Measurements from ENCODE around the gene TAP1. TPM values are rescaled to one million over a fixed set of nuclear protein-coding genes. Genes with fewer than 3 reads are reported as not detected.
"Not testable (repeated sequence)": the region's sequence is repeated elsewhere in the genome, so short reads cannot be mapped to it uniquely, and the experiment has no call there.

The TAP1 gene
- total RNA-seq, 1 experiment from 2014 or later = 75.1 TPM

GRCh38 chr6:32809171-32809570 lies 44.3 kb downstream of the TAP1 start:
- H3K9me3 Mint-ChIP-seq (ENCODE audit: low read depth, unreplicated experiment) = no peaks in the 10 kb centered on the region
- no peak overlapping the region for H3K4me3 Mint-ChIP-seq (ENCODE audit: low read depth, unreplicated experiment)
- TF ChIP-seq CTCF (IDR thresholded peaks at IDR 0.05; ENCODE audit: unreplicated experiment) = no peak
- no TSS peak for BruUV-seq (replicated peaks)
- no peak for DNase-seq
- intact Hi-C loops (cut with micrococcal nuclease; ENCODE audit: unreplicated experiment) = no loop called here
- peaks cover 10% of the 10 kb centered on the region for H3K4me1 Mint-ChIP-seq (ENCODE audit: low read depth, unreplicated experiment)
- peaks cover 65% of the 10 kb centered on the region for H3K27me3 Mint-ChIP-seq (ENCODE audit: unreplicated experiment)
- no peak overlapping the region for H3K27ac Mint-ChIP-seq (ENCODE audit: unreplicated experiment)
- CTCF ChIA-PET = no interaction called here
- H3K36me3 Mint-ChIP-seq (ENCODE audit: insufficient read depth, unreplicated experiment) = no peaks in the 10 kb centered on the region

GRCh38 chr6:32807020-32807580 lies 46.4 kb downstream of the TAP1 start:
- no peak overlapping the region for H3K27ac Mint-ChIP-seq (ENCODE audit: unreplicated experiment)
- H3K27me3 Mint-ChIP-seq (ENCODE audit: unreplicated experiment) = peaks cover 65% of the 10 kb centered on the region
- H3K4me3 Mint-ChIP-seq (ENCODE audit: low read depth, unreplicated experiment) = no peak overlapping the region
- H3K36me3 Mint-ChIP-seq (ENCODE audit: insufficient read depth, unreplicated experiment) = no peaks in the 10 kb centered on the region
- no peak for DNase-seq
- intact Hi-C loops (cut with micrococcal nuclease; ENCODE audit: unreplicated experiment) = no loop called here
- H3K4me1 Mint-ChIP-seq (ENCODE audit: low read depth, unreplicated experiment) = peaks cover 10% of the 10 kb centered on the region
- BruUV-seq (replicated peaks) = no TSS peak
- no peaks in the 10 kb centered on the region for H3K9me3 Mint-ChIP-seq (ENCODE audit: low read depth, unreplicated experiment)
- TF ChIP-seq CTCF (IDR thresholded peaks at IDR 0.05; ENCODE audit: unreplicated experiment) = no peak
- CTCF ChIA-PET = interaction anchor here (1.0 kb wide), 1 partner anchor 10 kb away, joined by 3 read pairs; no protein-coding TSS in a partner anchor

- H3K27ac Mint-ChIP-seq (ENCODE audit: unreplicated experiment); H3K4me3 Mint-ChIP-seq (ENCODE audit: low read depth, unreplicated experiment); CTCF ChIA-PET; H3K36me3 Mint-ChIP-seq (ENCODE audit: insufficient read depth, unreplicated experiment); BruUV-seq (replicated peaks); H3K9me3 Mint-ChIP-seq (ENCODE audit: low read depth, unreplicated experiment); DNase-seq; intact Hi-C loops (cut with micrococcal nuclease; ENCODE audit: unreplicated experiment): not testable (repeated sequence)
- Mint-ChIP-seq H3K4me1 (ENCODE audit: low read depth, unreplicated experiment) (peaks cover 10% of the 10 kb centered on the region), H3K27me3 (ENCODE audit: unreplicated experiment) (peaks cover 68% of the 10 kb centered on the region)
Measured at GRCh38 chr6:32805404-32805803, 48.1 kb downstream of the TAP1 start.

GRCh38 chr6:32803416-32803815 lies 50.1 kb downstream of the TAP1 start:
- Mint-ChIP-seq H3K27me3 (ENCODE audit: unreplicated experiment) (peaks cover 75% of the 10 kb centered on the region), H3K4me3 (ENCODE audit: low read depth, unreplicated experiment) (no peak overlapping the region), H3K9me3 (ENCODE audit: low read depth, unreplicated experiment) (peaks cover 4% of the 10 kb centered on the region), H3K27ac (ENCODE audit: unreplicated experiment) (no peak overlapping the region), H3K4me1 (ENCODE audit: low read depth, unreplicated experiment) (peaks cover 10% of the 10 kb centered on the region), H3K36me3 (ENCODE audit: insufficient read depth, unreplicated experiment) (no peaks in the 10 kb centered on the region)
- no peak for TF ChIP-seq CTCF (IDR thresholded peaks at IDR 0.05; ENCODE audit: unreplicated experiment)
- CTCF ChIA-PET = interaction anchor here (0.9 to 1.8 kb wide), 2 partner anchors 13 to 673 kb away, joined by 4 read pairs; partner anchors contain the start of gene FKBPL
- intact Hi-C loops (cut with micrococcal nuclease; ENCODE audit: unreplicated experiment) = no loop called here
- no TSS peak for BruUV-seq (replicated peaks)
- no peak for DNase-seq

- Mint-ChIP-seq H3K27me3 (ENCODE audit: unreplicated experiment) (peaks cover 91% of the 10 kb centered on the region), H3K27ac (ENCODE audit: unreplicated experiment) (no peak overlapping the region), H3K4me3 (ENCODE audit: low read depth, unreplicated experiment) (no peak overlapping the region), H3K9me3 (ENCODE audit: low read depth, unreplicated experiment) (peaks cover 5% of the 10 kb centered on the region), H3K4me1 (ENCODE audit: low read depth, unreplicated experiment) (peaks cover 7% of the 10 kb centered on the region), H3K36me3 (ENCODE audit: insufficient read depth, unreplicated experiment) (no peaks in the 10 kb centered on the region)
- intact Hi-C loops (cut with micrococcal nuclease; ENCODE audit: unreplicated experiment) = loop anchor here (5.0 to 10.0 kb wide), 2 partner anchors 68 to 545 kb away; no protein-coding TSS in a partner anchor
- TF ChIP-seq CTCF (IDR thresholded peaks at IDR 0.05; ENCODE audit: unreplicated experiment) = no peak
- CTCF ChIA-PET = interaction anchor here (0.6 to 1.6 kb wide), 2 partner anchors 14 to 568 kb away, joined by 3 to 5 read pairs; no protein-coding TSS in a partner anchor
- BruUV-seq (replicated peaks) = no TSS peak
- DNase-seq = no peak
Measured at GRCh38 chr6:32799740-32800139, 53.8 kb downstream of the TAP1 start.
